Naive thymus-derived CD4-positive, alpha-beta T cell (primary cell): ENCODE measurements around the gene GABRB3. TPM values are rescaled to one million over a fixed set of nuclear protein-coding genes. Genes with fewer than 3 reads are reported as not detected.

ENCODE experiments used
- ATAC-seq: fragments of 150-1000 bp; cut with Tn5 transposase; 2 replicates; pipeline ENCODE4 v1.10.0; 2021; ENCODE audit warnings: mild to moderate bottlenecking, moderate library complexity
- CTCF ChIA-PET: fragments of 350-600 bp; sonication (Branson Sonifier 250); formaldehyde crosslinking; loops from one replicate; lab custom pipeline; 2021; ENCODE audit warnings: antibody characterized with exemption; lab: Charles Lee
- POLR2A ChIA-PET: fragments of 350-600 bp; sonication (Branson Sonifier 250); formaldehyde crosslinking; loops from one replicate; lab custom pipeline; 2021; ENCODE audit warnings: antibody characterized with exemption, inconsistent platforms; lab: Charles Lee
- DNase-seq, 9 donors: peaks; one replicate each; pipeline versions ENCODE4 v3.0.0 to v3.0.0-alpha.2; 2020 to 2022; ENCODE audit warnings: mixed read lengths in 1 of 9
- H3K27ac ChIP-seq: one replicate; pipeline ENCODE4 v1.7.0; 2013; ENCODE audit warnings: mild to moderate bottlenecking, low read depth, low read length, moderate library complexity
- H3K27me3 ChIP-seq, 2 donors: one replicate each; pipeline ENCODE4 v1.7.0; 2013; ENCODE audit warnings: low read length in 2 of 2, mild to moderate bottlenecking in 2 of 2, moderate library complexity in 2 of 2; ENCODE audit not compliant: control insufficient read depth in 2 of 2, insufficient read depth in 2 of 2
- H3K36me3 ChIP-seq, 3 experiments: 1 replicate in 2 of 3; 2 replicates in 1 of 3; pipeline ENCODE4 v1.7.0; 2013; ENCODE audit warnings: low read length in 3 of 3, mild to moderate bottlenecking in 3 of 3, moderate library complexity in 1 of 3; ENCODE audit not compliant: insufficient read depth in 3 of 3, control insufficient read depth in 2 of 3
- H3K4me1 ChIP-seq, 2 donors: one replicate each; pipeline ENCODE4 v1.7.0; 2013; ENCODE audit warnings: low read length in 2 of 2, mild to moderate bottlenecking in 2 of 2, moderate library complexity in 1 of 2; ENCODE audit not compliant: control insufficient read depth in 2 of 2, insufficient read depth in 2 of 2
- H3K4me3 ChIP-seq: 2 replicates; pipeline ENCODE4 v1.7.0; 2013; ENCODE audit warnings: mild to moderate bottlenecking, low read length
- H3K9me3 ChIP-seq, 3 experiments: 1 replicate in 2 of 3; 2 replicates in 1 of 3; pipeline ENCODE4 v1.7.0; 2013; ENCODE audit warnings: low read length in 3 of 3; ENCODE audit not compliant: control insufficient read depth in 2 of 3
- H3K27ac Mint-ChIP-seq, 9 donors: one replicate each; pipeline ENCODE4 v1.8.0; 2020 to 2022; ENCODE audit warnings: mixed read lengths in 9 of 9, mild to moderate bottlenecking in 8 of 9, moderate library complexity in 5 of 9, inconsistent platforms in 2 of 9
- H3K27me3 Mint-ChIP-seq, 5 donors: one replicate each; pipeline ENCODE4 v1.8.0; 2021 to 2022; ENCODE audit warnings: mixed read lengths in 5 of 5, mild to moderate bottlenecking in 1 of 5
- H3K36me3 Mint-ChIP-seq, 5 donors: one replicate each; pipeline ENCODE4 v1.8.0; 2020 to 2022; ENCODE audit warnings: mixed read lengths in 5 of 5, mild to moderate bottlenecking in 3 of 5, inconsistent platforms in 1 of 5
- H3K4me1 Mint-ChIP-seq, 7 donors: one replicate each; pipeline ENCODE4 v1.8.0; 2020 to 2022; ENCODE audit warnings: mixed read lengths in 7 of 7, mild to moderate bottlenecking in 3 of 7, inconsistent platforms in 1 of 7
- H3K4me3 Mint-ChIP-seq, 10 donors: one replicate each; pipeline ENCODE4 v1.8.0; 2020 to 2022; ENCODE audit warnings: mild to moderate bottlenecking in 10 of 10, mixed read lengths in 10 of 10, moderate library complexity in 6 of 10, inconsistent platforms in 2 of 10
- H3K9me3 Mint-ChIP-seq, 11 donors: one replicate each; pipeline ENCODE4 v1.8.0; 2020 to 2022; ENCODE audit warnings: mixed read lengths in 11 of 11, mild to moderate bottlenecking in 4 of 11, inconsistent platforms in 1 of 11, moderate library complexity in 1 of 11
- intact Hi-C, 2 donors: fragments of 100-400 bp; cut with micrococcal nuclease; formaldehyde crosslinking; loops; one replicate each; pipeline ENCODE4 v1.15.1; 2023
- polyA plus RNA-seq, 2 donors: library from polyadenylated mRNA; unstranded; fragments of 300-500 nt; fragmentation: Illumina TruSeq; gene quantifications; one replicate each; pipeline ENCODE4 v1.2.3, GENCODE V29; 2021
- total RNA-seq, 6 experiments: library from RNA in 5 of 6; stranded (reverse) in 5 of 6; gene quantifications; 1 replicate in 5 of 6; 2 replicates in 1 of 6; pipeline ENCODE4 v1.2.3 and lab custom pipeline; 2021 to 2026

Gene GABRB3
- total and polyA plus RNA-seq, 7 experiments from 2014 or later = 0.51 TPM; not detected in 6

DNA sequence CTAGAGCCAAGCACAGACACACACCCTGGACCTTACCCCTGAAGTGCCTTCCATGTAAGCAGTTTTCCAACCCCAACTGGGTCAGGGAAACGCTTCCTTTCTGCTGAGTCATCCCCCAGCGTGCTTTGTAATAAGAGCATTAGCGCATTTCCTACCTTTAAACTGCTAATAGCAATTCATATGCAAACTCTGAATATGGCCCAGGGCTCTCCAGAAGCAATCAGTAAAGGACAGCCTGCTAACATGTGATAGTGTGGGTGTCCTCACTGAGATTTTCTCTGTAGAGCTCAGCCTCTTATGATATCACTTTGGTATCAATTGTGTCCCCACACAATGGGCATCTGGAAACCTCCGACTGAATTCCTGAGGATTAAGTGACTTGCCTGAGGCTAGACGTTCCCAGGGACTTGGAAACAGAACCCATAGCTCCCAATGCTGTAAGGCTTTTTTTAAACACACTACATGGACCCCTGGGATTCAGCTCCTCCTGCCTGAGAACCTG is 5.6 kb downstream of the GABRB3 start:
- H3K27ac ChIP-seq = no peak overlapping the region
- H3K27me3 ChIP-seq = no peaks in the 10 kb centered on the region
- Mint-ChIP-seq H3K4me3 (no peak overlapping the region), H3K9me3 (peaks cover 2 to 25% (median 7%) of the 10 kb centered on the region in 11 donors), H3K4me1 (no peaks in the 10 kb centered on the region), H3K36me3 (peaks cover 0 to 6% (median 0%) of the 10 kb centered on the region in 5 donors), H3K27me3 (peaks cover 9 to 39% (median 28%) of the 10 kb centered on the region in 5 donors), H3K27ac (no peak overlapping the region)
- ChIA-PET CTCF (no interaction called here), POLR2A (no interaction called here)
- H3K4me3 ChIP-seq = no peak overlapping the region
- no peak for ATAC-seq
- intact Hi-C loops = no loop called here
- no peaks in the 10 kb centered on the region for H3K36me3 ChIP-seq
- no peaks in the 10 kb centered on the region for H3K4me1 ChIP-seq
- H3K9me3 ChIP-seq = no peaks in the 10 kb centered on the region
- no peak for DNase-seq

DNA sequence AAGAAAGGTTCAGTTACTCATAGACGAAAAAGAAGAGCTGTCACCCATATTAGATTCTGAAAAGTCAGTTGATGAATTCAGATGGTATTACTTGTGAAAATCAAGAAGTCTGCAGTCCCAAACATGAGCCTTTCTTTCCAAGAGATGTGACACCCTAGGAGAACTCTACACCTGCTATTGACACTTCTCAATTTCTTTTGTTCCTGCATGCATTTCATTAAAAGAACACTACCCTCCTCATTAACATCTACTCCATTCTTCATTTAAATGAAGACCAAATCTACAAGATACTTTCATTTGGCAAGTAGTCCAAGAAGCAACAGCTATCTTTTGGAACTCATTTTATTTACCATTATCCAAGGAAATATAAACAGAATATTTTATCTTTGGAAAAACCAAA is 6.6 kb downstream of the GABRB3 start:
- Mint-ChIP-seq H3K9me3 (peaks cover 2 to 25% (median 7%) of the 10 kb centered on the region in 11 donors), H3K4me1 (no peaks in the 10 kb centered on the region), H3K27ac (no peak overlapping the region), H3K4me3 (no peak overlapping the region), H3K36me3 (peaks cover 0 to 6% (median 0%) of the 10 kb centered on the region in 5 donors), H3K27me3 (peaks cover 2 to 33% (median 23%) of the 10 kb centered on the region in 5 donors)
- DNase-seq = no peak
- H3K27ac ChIP-seq = no peak overlapping the region
- ChIA-PET POLR2A (no interaction called here), CTCF (no interaction called here)
- no peaks in the 10 kb centered on the region for H3K27me3 ChIP-seq
- H3K9me3 ChIP-seq = no peaks in the 10 kb centered on the region
- no peak overlapping the region for H3K4me3 ChIP-seq
- ATAC-seq = no peak
- H3K36me3 ChIP-seq = no peaks in the 10 kb centered on the region
- no peaks in the 10 kb centered on the region for H3K4me1 ChIP-seq
- intact Hi-C loops = no loop called here

DNA sequence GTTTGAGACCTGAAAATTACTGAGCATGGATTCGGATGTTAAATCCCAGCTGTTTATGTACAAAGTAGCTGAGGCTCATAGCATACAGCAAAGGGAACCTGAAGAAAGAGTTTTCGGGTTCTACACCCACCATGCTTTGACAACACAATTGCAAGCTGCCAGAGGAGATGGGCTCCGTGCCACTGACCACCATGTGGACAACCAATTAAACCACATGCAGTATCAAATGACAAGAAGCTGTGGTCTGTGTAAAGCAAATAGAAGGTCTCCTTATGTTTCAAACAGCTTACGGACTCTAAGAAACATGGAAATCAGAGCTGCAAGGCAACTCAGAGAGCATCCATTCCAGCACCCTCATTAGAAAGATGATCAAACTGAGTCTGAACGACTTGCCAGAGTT is 12.9 kb downstream of the GABRB3 start:
- H3K4me3 Mint-ChIP-seq = no peak overlapping the region
- no peaks in the 10 kb centered on the region for H3K4me1 ChIP-seq
- peaks cover 0 to 8% (median 0%) of the 10 kb centered on the region in 5 donors for H3K27me3 Mint-ChIP-seq
- no peak overlapping the region for H3K4me3 ChIP-seq
- H3K36me3 Mint-ChIP-seq = no peaks in the 10 kb centered on the region
- CTCF ChIA-PET = no interaction called here
- H3K27ac ChIP-seq = no peak overlapping the region
- no peak overlapping the region for H3K27ac Mint-ChIP-seq
- DNase-seq (no peak), ATAC-seq (no peak)
- no peaks in the 10 kb centered on the region for H3K36me3 ChIP-seq
- H3K27me3 ChIP-seq = no peaks in the 10 kb centered on the region
- POLR2A ChIA-PET = no interaction called here
- intact Hi-C loops = no loop called here
- peaks cover 1 to 16% (median 5%) of the 10 kb centered on the region in 11 donors for H3K9me3 Mint-ChIP-seq
- H3K9me3 ChIP-seq = no peaks in the 10 kb centered on the region
- no peaks in the 10 kb centered on the region for H3K4me1 Mint-ChIP-seq

DNA sequence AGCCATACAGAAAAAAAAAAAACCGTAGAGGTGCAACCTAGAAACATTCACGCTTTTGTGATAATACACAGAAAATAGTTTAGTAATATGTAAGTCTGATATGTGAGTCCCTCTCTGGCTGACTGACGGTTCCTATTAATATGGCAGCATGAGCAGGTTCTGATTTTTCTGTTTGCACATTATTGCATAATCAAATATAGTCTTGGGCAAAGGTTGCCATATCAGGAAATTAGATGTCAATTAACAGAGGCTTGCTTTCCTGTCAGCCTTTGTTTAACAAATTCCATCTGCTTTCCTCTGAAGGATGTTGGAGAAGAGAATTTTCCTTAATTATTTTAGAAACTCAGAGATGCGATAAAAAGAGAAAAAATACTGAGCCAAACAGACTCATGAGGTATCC is 14.8 kb downstream of the GABRB3 start:
- peaks cover 1 to 26% (median 10%) of the 10 kb centered on the region in 11 donors for H3K9me3 Mint-ChIP-seq
- intact Hi-C loops = no loop called here
- peaks cover 0 to 12% (median 0%) of the 10 kb centered on the region in 5 donors for H3K27me3 Mint-ChIP-seq
- no peaks in the 10 kb centered on the region for H3K4me1 ChIP-seq
- ChIA-PET CTCF (no interaction called here), POLR2A (no interaction called here)
- H3K27me3 ChIP-seq = no peaks in the 10 kb centered on the region
- H3K36me3 Mint-ChIP-seq = peaks cover 0 to 10% (median 0%) of the 10 kb centered on the region in 5 donors
- no peaks in the 10 kb centered on the region for H3K36me3 ChIP-seq
- H3K4me3 ChIP-seq = no peak overlapping the region
- DNase-seq = no peak
- no peaks in the 10 kb centered on the region for H3K9me3 ChIP-seq
- no peak overlapping the region for H3K27ac Mint-ChIP-seq
- H3K4me1 Mint-ChIP-seq = no peaks in the 10 kb centered on the region
- H3K27ac ChIP-seq = no peak overlapping the region
- H3K4me3 Mint-ChIP-seq = no peak overlapping the region
- no peak for ATAC-seq

DNA sequence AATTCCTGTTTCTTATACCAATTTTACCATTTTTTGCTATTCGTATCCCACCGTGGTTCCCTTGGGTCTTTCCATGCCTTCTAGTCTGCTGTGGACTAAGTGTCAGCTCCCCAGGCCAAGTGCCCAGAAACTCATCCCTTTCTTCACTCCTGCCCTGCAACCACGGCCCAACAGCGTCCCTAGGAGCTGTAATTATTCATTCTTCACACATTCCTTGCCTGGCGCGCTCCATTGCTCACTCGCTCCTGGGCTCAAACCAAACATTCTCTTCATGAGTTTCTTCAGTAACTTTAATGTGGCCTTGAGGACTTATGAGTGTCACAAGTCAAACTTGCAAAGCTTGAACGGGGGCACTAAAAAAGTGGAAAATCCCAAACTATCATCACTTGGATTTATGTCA is 15.7 kb downstream of the GABRB3 start:
- no peak for DNase-seq
- no peaks in the 10 kb centered on the region for H3K4me1 ChIP-seq
- H3K27me3 ChIP-seq = no peaks in the 10 kb centered on the region
- no peak overlapping the region for H3K4me3 Mint-ChIP-seq
- ATAC-seq = no peak
- intact Hi-C loops = no loop called here
- H3K27ac Mint-ChIP-seq = no peak overlapping the region
- no peaks in the 10 kb centered on the region for H3K9me3 ChIP-seq
- H3K4me3 ChIP-seq = no peak overlapping the region
- H3K36me3 Mint-ChIP-seq = peaks cover 0 to 10% (median 0%) of the 10 kb centered on the region in 5 donors
- ChIA-PET CTCF (no interaction called here), POLR2A (no interaction called here)
- H3K27me3 Mint-ChIP-seq = peaks cover 0 to 17% (median 5%) of the 10 kb centered on the region in 5 donors
- no peaks in the 10 kb centered on the region for H3K36me3 ChIP-seq
- peaks cover 0 to 25% (median 10%) of the 10 kb centered on the region in 11 donors for H3K9me3 Mint-ChIP-seq
- no peaks in the 10 kb centered on the region for H3K4me1 Mint-ChIP-seq
- H3K27ac ChIP-seq = no peak overlapping the region

DNA sequence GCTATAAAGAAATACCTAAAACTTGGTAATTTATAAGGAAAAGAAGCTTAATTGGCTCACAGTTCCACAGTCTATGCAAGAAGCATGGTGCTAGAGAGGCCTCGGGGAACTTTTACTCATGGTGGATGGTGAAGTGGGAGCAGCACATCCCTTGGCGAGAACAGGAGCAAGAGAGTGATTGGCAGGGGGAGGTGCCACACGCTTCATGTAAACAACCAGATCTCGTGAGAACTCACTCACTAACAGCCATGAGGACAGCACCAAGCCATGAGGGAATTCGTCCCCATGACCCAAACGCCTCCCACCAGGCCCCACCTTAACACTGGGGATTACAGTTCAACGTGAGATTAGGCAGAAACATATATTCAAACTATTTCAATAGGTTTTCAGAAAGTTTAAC is 28.0 kb downstream of the GABRB3 start:
- Mint-ChIP-seq H3K36me3 (no peaks in the 10 kb centered on the region), H3K4me3 (no peak overlapping the region), H3K9me3 (peaks cover 0 to 26% (median 10%) of the 10 kb centered on the region in 11 donors), H3K27me3 (peaks cover 0 to 10% (median 0%) of the 10 kb centered on the region in 5 donors), H3K4me1 (no peaks in the 10 kb centered on the region), H3K27ac (no peak overlapping the region)
- DNase-seq (no peak), ATAC-seq (no peak)
- Histone ChIP-seq H3K36me3 (no peaks in the 10 kb centered on the region), H3K27ac (no peak overlapping the region), H3K4me3 (no peak overlapping the region), H3K4me1 (no peaks in the 10 kb centered on the region), H3K9me3 (peaks cover 0 to 4% (median 0%) of the 10 kb centered on the region in 3 experiments), H3K27me3 (no peaks in the 10 kb centered on the region)
- CTCF ChIA-PET = no interaction called here
- POLR2A ChIA-PET = no interaction called here
- intact Hi-C loops = no loop called here

DNA sequence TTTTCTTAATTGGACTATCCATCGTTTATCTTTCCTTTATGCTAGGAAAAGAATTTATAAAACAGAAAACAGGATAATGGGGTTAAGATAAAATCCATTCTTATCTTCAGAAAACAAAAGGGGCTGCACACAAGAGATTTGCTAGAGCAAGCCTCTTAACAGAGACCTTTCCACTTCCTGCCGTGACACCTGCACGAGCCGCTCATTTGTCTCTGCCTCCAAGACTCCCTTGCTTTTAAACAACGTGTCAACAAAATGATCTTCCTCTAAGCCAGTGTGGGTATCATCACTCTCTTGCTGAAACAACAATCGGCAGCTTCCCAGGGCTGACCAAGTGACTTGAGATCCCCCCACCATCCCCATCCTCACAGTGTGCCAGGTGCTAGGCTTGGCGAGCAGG is 33.1 kb downstream of the GABRB3 start:
- H3K27ac ChIP-seq = no peak overlapping the region
- Mint-ChIP-seq H3K27ac (no peak overlapping the region), H3K4me3 (no peak overlapping the region), H3K9me3 (peaks cover 0 to 19% (median 11%) of the 10 kb centered on the region in 11 donors), H3K4me1 (no peaks in the 10 kb centered on the region), H3K36me3 (no peaks in the 10 kb centered on the region), H3K27me3 (no peaks in the 10 kb centered on the region)
- ChIA-PET POLR2A (no interaction called here), CTCF (no interaction called here)
- H3K4me1 ChIP-seq = no peaks in the 10 kb centered on the region
- H3K36me3 ChIP-seq = no peaks in the 10 kb centered on the region
- DNase-seq (no peak), ATAC-seq (no peak)
- intact Hi-C loops = no loop called here
- no peaks in the 10 kb centered on the region for H3K27me3 ChIP-seq
- H3K9me3 ChIP-seq = peaks cover 0 to 4% (median 0%) of the 10 kb centered on the region in 3 experiments
- no peak overlapping the region for H3K4me3 ChIP-seq
